SKM-1 (cell line): ENCODE results near the gene RPSA.
"Not testable (repeated sequence)": the region's sequence is repeated elsewhere in the genome, so short reads cannot be mapped to it uniquely, and the experiment has no call there.

Experiments used
- DNase-seq: peaks from one replicate; lab custom pipeline; 2025; ENCODE audit not compliant: unreplicated experiment; lab: John Stamatoyannopoulos, UW

Gene RPSA

DNA sequence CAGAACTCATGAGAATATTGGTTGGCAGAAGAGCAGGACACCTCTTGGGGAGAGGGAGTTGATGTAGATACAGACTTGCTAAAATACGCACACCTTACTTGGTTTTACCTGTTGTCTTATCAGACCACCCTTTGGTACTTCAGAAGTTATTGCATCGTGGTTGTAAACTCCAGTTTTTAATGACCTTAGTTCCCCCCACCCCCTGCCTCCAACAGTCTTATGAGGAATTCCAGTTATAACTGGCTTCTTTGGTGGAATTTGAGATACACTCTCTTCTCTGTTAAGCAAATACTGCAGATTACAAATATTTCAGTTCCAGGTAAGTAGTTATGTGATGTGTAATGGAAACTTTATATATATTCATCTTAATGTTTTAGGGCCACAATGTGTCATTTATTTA lies 18.4 kb upstream of the RPSA start:
- DNase-seq, result no peak

- no peak for DNase-seq
These were observed 17.7 kb upstream of the RPSA start for GRCh38 chr3:39388741-39389248.

DNA sequence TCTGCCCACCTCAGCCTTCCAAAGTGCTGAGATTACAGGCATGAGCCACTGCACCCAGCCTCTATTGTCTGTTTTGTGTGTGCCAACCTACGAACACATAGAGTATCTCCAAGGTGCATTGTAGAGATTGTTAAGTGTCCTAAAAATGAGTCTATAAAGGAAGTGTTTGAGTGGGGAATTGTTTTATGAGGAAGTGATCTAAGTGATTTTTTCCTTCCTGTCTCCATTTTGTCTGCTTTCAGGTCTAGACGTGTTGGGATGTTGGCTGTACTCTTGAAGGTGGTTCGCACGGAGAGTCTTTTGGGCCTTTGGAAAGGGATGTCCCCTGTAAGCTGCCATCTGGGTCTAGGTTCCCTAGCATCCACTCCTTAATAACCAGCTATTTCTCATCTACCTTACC lies 16.3 kb upstream of the RPSA start:
- DNase-seq, result no peak

GRCh38 chr3:39396690-39397089 lies 9.8 kb upstream of the RPSA start:
- DNase-seq, result no peak

DNA sequence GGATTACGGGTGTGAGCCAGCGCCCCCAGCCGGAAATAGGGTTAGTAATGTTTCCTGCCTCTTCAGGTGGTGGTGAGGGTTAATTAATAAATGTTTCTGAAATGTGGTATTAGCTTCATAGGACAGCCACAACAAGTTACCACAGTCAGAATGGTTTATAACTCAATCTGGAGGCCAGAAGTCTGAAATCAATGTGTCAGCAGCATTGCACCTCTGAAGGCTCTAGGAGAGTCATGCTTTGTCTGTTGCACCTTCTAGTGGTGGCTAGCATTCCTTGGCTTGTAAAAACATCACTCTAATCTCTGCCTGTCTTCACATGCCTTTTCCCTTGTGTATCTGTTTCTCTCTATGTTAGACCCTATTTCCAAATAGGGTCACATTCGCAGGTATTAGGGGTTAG lies 7.8 kb upstream of the RPSA start:
- DNase-seq, result no peak

DNA sequence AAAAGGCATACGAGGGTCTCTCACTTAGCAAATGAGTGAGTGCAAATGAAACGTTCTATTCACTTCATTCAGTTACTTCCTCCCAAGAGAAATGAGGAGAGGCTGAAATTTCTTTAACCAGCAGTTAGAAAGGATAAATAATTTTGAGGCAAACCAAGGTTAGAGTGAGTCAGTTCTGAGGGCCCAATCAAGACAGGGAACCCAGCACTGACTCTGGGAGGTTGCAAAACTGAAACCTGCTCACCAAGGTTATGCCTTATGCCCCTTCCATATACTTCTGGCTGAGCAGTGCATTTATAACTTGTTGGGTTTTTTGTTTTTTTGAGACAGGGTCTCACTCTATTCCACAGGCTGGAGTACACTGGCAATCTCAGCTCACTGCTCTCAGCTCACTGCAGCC lies 4.5 kb upstream of the RPSA start:
- no peak for DNase-seq

GRCh38 chr3:39404943-39405686 lies 1.4 kb upstream of the RPSA start:
- DNase-seq, result no peak

DNA sequence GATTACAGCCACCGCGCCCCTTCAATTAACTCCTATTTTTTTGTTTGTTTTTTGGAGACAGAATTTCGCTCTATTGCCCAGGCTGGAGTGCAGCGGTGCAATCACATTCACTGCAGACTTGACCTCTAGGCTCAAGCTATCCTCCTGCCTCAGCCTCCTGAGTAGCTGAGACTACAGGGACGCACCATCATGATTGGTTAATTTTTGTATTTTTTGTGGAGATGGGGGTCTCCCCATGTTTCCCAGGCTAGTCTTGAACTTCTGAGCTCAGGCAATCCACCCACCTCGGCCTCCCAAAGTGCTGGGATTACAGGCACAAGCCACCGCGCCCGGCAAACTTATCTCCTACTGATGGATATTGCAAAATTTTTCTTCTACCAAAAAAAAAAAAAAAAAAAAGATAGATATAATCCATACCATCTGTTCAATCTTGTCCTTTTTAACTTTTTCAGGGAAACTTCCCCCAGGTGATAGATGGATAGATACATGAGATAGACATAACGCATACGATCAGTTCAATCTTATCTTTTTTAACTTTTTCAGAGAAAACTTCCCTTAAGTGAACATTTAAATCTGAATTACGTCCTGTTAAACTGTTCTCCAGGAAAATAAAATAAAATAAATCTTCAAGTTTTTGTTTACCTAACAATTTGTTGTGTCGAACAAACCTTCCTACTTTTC lies 693 bp upstream of the RPSA start:
- DNase-seq, result no peak

GRCh38 chr3:39407259-39407629 lies 724 bp downstream of the RPSA start:
- no peak for DNase-seq

GRCh38 chr3:39407773-39408492 lies 1.4 kb downstream of the RPSA start:
- DNase-seq, result no peak

DNA sequence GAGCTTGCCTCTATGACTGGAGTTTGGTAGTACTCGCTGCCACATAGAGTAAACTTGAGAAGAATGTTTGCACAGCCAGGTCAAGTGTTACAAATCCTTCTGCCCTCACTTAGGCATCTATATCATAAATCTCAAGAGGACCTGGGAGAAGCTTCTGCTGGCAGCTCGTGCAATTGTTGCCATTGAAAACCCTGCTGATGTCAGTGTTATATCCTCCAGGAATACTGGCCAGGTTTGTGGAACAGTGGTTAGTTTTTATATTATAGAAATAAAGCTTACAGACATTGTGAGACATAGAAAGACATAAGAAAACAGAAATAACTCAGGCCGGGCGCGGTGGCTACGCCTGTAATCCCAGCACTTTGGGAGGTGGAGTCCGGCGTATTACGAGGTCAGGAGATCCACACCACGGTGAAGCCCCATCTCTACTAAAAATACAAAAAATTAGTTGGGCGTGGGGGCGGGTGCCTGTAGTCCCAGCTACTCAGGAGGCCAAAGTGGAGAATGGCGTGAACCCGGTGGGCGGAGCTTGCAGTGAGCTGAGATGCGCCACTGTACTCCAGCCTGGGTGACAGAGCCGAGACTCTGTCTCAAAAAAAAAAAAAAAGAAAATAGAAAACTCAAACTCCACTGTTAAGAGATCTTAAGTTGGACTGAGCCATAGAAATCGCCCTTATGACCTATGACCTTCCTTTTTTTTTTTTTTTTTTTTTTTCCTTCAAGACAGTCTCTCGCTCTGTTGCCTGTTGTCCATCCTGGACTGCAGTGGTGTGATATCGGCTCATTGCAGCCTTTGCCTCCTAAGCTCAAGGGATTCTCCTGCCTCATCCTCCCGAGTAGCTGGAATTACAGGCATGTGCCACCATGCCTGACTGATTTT lies 2.2 kb downstream of the RPSA start:
- no peak for DNase-seq

DNA sequence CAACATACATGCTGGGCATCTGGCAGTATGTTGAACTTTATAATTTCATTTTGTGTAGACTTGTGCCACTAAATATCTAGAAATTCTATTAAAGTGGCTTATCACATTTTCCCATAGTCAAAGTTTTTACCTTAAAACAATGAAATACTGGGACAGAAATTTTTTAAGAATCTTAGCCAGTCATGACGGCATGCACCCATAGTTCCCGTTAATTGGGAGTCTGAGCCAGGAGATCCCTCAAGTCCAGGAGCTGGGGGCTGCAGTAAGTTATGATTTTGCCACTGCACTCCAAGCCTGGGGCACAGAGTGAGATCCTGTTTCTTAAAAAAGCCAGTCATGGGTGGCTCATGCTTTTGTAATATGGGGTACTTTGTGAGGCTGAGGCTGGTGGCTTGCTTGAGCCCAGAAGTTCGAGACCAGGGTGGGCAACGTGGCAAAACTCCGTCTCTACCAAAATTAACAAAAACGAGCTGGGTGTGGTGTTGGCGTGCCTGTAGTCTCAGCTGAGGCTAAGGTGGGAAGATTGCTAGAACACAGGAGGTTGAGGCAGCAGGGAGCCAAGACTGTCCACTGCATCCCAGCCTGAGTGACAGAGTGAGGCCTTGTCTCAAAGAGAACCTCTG lies 3.1 kb downstream of the RPSA start:
- DNase-seq, result no peak

- no peak for DNase-seq
These were observed 4.4 kb downstream of the RPSA start for GRCh38 chr3:39410893-39411292.

- DNase-seq, result no peak
These were observed 6.2 kb downstream of the RPSA start for GRCh38 chr3:39412668-39413260.

- no peak for DNase-seq
These were observed 7.3 kb downstream of the RPSA start for GRCh38 chr3:39413691-39414420.

DNA sequence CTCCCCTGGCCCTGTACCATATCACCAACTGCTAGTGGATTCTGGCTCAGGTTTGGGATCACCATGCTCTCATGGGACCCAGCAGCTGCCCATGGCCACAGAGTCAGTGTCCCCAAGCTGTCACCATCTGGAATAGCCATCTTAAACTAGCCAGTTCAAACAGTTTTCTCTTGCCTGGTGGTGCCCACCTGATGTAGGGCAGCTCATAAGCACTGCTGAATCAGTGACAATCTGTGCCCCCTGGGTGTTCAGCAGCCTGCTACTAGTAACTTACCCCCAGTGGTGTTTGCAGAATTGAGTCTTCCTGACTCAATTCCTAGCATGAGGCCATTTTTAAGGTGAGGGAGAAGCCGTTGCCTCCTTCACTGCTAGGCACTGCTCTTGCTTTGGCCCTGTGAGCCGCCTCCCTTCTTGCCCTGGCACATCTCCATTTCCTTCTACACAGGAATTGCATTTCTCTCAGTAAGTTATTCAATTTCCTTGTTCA lies 7.9 kb downstream of the RPSA start:
- DNase-seq, result no peak

GRCh38 chr3:39415302-39415701 lies 8.8 kb downstream of the RPSA start:
- DNase-seq, result not testable (repeated sequence)

- DNase-seq, result no peak
These were observed 9.5 kb downstream of the RPSA start for GRCh38 chr3:39415983-39416382.

- DNase-seq, result not testable (repeated sequence)
These were observed 10.5 kb downstream of the RPSA start for GRCh38 chr3:39416998-39417397.
